Thoracic aorta (tissue), 2 donors: ENCODE measurements around the gene ANGEL1. TPM values are rescaled to one million over a fixed set of nuclear protein-coding genes. Genes with fewer than 3 reads are reported as not detected.

Experiments used
- ATAC-seq: fragments of 150-250 bp; one replicate; pipeline ENCODE4 v1.8.0; 2017; ENCODE audit warnings: low read depth; ENCODE audit not compliant: insufficient number of reproducible peaks, low FRiP score
- DNase-seq: peaks from one replicate; pipeline ENCODE4 v3.0.0-alpha.2; 2020; ENCODE audit warnings: low spot score
- H3K27ac ChIP-seq, 2 donors: fragments of 200-600 bp; sonication (generic); 1 replicate in 1 of 2; 2 replicates in 1 of 2; pipeline ENCODE4 v1.5.1; 2016; ENCODE audit warnings: mild to moderate bottlenecking in 2 of 2, moderate library complexity in 2 of 2
- H3K27me3 ChIP-seq: fragments of 200-600 bp; sonication (generic); replicated peaks from 2 replicates; pipeline ENCODE4 v1.6.0; 2016; ENCODE audit warnings: mild to moderate bottlenecking; ENCODE audit not compliant: insufficient read depth
- H3K36me3 ChIP-seq: fragments of 200-600 bp; sonication (generic); one replicate; pipeline ENCODE4 v1.5.1; 2016
- H3K4me1 ChIP-seq, 2 donors: fragments of 200-600 bp; sonication (generic); 1 replicate in 1 of 2; 2 replicates in 1 of 2; pipeline versions ENCODE4 v1.5.1 to v1.6.0; 2016; ENCODE audit warnings: low read depth in 2 of 2, mild to moderate bottlenecking in 1 of 2; ENCODE audit not compliant: control insufficient read depth in 1 of 2
- H3K4me3 ChIP-seq: fragments of 200-600 bp; sonication (generic); 2 replicates; pipeline ENCODE4 v1.5.1; 2016; ENCODE audit warnings: mild to moderate bottlenecking
- H3K9me3 ChIP-seq: fragments of 200-600 bp; sonication (generic); 2 replicates; pipeline ENCODE4 v1.5.1; 2016
- total RNA-seq, 2 donors: library from RNA; depleted of rRNA; stranded (reverse); fragments of >200 nt; gene quantifications; one replicate each; pipeline versions ENCODE4 v1.1.0 to v1.2.3, GENCODE V29; 2016
- TF ChIP-seq, protein P1 (sequence below): fragments of 200-600 bp; sonication (generic); IDR thresholded peaks from one replicate; pipeline ENCODE4 v1.5.1; 2019; ENCODE audit warnings: antibody characterized with exemption

The ANGEL1 gene
- total RNA-seq, 2 donors from 2014 or later = 19.5 to 24.5 TPM

DNA sequence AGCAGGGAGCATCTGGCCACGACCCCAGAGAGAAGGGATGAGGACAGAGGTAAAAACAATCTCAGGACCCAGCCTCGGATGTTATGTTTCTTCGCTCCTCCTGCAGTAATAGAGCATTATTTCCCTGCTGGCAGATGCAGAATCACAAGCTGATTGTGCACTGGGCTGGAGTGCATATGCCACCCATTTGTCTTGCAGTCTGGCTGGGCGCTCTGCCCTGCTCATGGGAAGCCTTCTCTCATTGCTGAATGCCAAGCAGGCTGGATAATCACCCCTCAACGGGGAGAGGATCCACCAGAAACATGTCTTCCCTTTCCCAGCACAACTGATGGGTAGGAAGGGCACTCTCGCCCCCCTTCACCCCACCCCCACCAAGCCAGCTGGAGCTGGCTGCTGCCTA is 59.9 kb downstream of the ANGEL1 start:
- no peaks in the 10 kb centered on the region for H3K9me3 ChIP-seq
- no peaks in the 10 kb centered on the region for H3K4me1 ChIP-seq
- H3K27ac ChIP-seq = no peak overlapping the region
- H3K4me3 ChIP-seq = no peak overlapping the region
- TF ChIP-seq, protein P1, sequence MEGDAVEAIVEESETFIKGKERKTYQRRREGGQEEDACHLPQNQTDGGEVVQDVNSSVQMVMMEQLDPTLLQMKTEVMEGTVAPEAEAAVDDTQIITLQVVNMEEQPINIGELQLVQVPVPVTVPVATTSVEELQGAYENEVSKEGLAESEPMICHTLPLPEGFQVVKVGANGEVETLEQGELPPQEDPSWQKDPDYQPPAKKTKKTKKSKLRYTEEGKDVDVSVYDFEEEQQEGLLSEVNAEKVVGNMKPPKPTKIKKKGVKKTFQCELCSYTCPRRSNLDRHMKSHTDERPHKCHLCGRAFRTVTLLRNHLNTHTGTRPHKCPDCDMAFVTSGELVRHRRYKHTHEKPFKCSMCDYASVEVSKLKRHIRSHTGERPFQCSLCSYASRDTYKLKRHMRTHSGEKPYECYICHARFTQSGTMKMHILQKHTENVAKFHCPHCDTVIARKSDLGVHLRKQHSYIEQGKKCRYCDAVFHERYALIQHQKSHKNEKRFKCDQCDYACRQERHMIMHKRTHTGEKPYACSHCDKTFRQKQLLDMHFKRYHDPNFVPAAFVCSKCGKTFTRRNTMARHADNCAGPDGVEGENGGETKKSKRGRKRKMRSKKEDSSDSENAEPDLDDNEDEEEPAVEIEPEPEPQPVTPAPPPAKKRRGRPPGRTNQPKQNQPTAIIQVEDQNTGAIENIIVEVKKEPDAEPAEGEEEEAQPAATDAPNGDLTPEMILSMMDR = no peak
- ATAC-seq (no peak), DNase-seq (no peak)
- H3K27me3 ChIP-seq = no peaks in the 10 kb centered on the region
- no peaks in the 10 kb centered on the region for H3K36me3 ChIP-seq

DNA sequence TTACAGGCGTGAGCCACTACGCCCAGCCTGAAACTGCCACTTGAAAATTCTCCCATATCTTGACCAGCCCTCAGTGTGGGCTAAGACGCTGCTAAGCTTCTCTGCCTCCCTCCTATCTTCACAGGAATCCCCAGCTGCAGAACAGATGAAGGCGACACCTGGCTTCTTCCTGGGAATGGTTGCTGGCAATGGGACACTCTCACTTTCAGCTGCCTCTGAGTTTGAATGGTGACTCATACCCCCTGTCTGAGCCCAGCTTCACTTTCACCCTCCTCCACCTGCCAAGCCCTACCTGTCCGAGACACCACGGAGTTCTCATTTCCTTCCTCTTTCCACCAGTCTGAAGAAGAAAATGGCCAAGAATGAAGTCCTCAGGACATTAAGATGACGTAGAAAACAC is 69.7 kb downstream of the ANGEL1 start:
- TF ChIP-seq, protein P1 = no peak
- DNase-seq = no peak
- no peak overlapping the region for H3K4me3 ChIP-seq
- peaks cover 10% of the 10 kb centered on the region for H3K9me3 ChIP-seq
- no peaks in the 10 kb centered on the region for H3K36me3 ChIP-seq
- H3K27ac ChIP-seq = no peak overlapping the region
- H3K4me1 ChIP-seq = no peaks in the 10 kb centered on the region
- no peak for ATAC-seq
- H3K27me3 ChIP-seq = no peaks in the 10 kb centered on the region

DNA sequence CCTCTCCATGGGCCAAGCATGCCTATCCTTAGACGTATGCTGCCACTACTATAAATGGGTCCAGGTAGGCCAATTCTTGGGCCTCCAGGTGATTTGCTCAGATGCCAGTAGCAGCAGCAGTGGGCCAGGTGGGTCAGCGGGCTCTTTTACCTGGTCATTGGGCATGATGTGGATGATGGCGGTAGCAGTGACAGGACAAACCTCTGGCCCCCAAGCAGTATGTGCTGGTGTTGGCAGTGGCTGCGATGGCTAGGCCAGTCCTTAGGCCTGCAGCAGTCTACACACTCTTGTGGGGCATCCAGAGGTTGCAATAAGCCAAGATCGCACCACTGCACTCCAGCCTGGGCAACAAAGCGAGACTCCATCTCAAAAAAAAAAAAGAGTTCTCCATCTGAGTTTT is 70.5 kb downstream of the ANGEL1 start:
- ATAC-seq (no peak), DNase-seq (no peak)
- Histone ChIP-seq H3K36me3 (no peaks in the 10 kb centered on the region), H3K4me1 (no peaks in the 10 kb centered on the region), H3K27me3 (no peaks in the 10 kb centered on the region), H3K4me3 (no peak overlapping the region), H3K9me3 (peaks cover 10% of the 10 kb centered on the region), H3K27ac (no peak overlapping the region)
- TF ChIP-seq, protein P1 = no peak

DNA sequence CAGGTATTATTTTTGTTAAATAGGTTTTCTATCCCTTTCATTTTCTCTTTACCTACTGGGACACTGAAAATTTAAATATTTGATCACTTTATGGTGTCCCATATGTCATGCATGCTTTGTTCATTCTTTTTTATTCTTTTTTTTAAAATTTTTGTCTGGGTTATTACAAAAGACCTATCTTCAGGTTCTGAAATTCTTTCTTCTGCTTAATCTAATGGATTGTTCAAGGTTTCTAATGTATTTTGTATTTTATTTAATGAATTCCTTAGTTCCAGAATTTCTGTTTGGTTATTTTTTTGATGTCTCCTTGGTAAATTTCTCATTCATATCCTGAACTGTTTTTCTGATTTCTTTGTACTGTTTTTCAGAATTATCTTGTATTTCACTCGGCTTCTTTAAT is 71.6 kb downstream of the ANGEL1 start:
- Histone ChIP-seq H3K4me1 (no peaks in the 10 kb centered on the region), H3K27me3 (no peaks in the 10 kb centered on the region), H3K4me3 (no peak overlapping the region), H3K36me3 (no peaks in the 10 kb centered on the region), H3K9me3 (peaks cover 10% of the 10 kb centered on the region), H3K27ac (no peak overlapping the region)
- ATAC-seq = no peak
- TF ChIP-seq, protein P1 = no peak
- DNase-seq = no peak

Other genes with a start within 250 kb of the ANGEL1 start
- gene VASH1, start 51.4 kb downstream of the ANGEL1 start, total RNA-seq = 10 to 100 TPM; 21.5 to 27.7 TPM
- not detected for gene LRRC74A, start 13.5 kb upstream of the ANGEL1 start, total RNA-seq
- gene IRF2BPL, start 215.8 kb upstream of the ANGEL1 start, total RNA-seq = 10 to 100 TPM; 49.6 to 69.7 TPM